Liver (tissue), 9 donors: Measurements from ENCODE around the gene NAT8L. TPM values are rescaled to one million over a fixed set of nuclear protein-coding genes. Genes with fewer than 3 reads are reported as not detected.

Source experiments
- DNase-seq: peaks from one replicate; pipeline ENCODE4 v3.0.0-alpha.2; 2017; ENCODE audit warnings: low spot score
- H3K27ac ChIP-seq, 2 donors: one replicate each; pipeline ENCODE4 v1.7.0; 2013; ENCODE audit warnings: inconsistent platforms in 2 of 2, low read length in 2 of 2, control low read depth in 1 of 2, low read depth in 1 of 2, mild to moderate bottlenecking in 1 of 2
- H3K27me3 ChIP-seq, 4 donors: one replicate each; pipeline versions ENCODE4 v1.6.1 to v1.7.0; 2013; ENCODE audit warnings: low read length in 3 of 4, inconsistent platforms in 1 of 4, mild to moderate bottlenecking in 1 of 4, moderate library complexity in 1 of 4; ENCODE audit not compliant: control insufficient read depth in 4 of 4, insufficient read depth in 4 of 4
- H3K36me3 ChIP-seq, 4 donors: one replicate each; pipeline versions ENCODE4 v1.6.1 to v1.7.0; 2013; ENCODE audit warnings: low read length in 3 of 4, mild to moderate bottlenecking in 3 of 4, low read depth in 1 of 4, moderate library complexity in 1 of 4; ENCODE audit not compliant: control insufficient read depth in 4 of 4, insufficient read depth in 3 of 4
- H3K4me1 ChIP-seq, 4 donors: one replicate each; pipeline versions ENCODE4 v1.6.1 to v1.7.0; 2013; ENCODE audit warnings: low read length in 3 of 4, mild to moderate bottlenecking in 3 of 4, moderate library complexity in 1 of 4; ENCODE audit not compliant: control insufficient read depth in 4 of 4, insufficient read depth in 4 of 4
- H3K4me3 ChIP-seq, 3 donors: one replicate each; pipeline versions ENCODE4 v1.6.1 to v1.7.0; 2013; ENCODE audit warnings: low read length in 3 of 3, control low read depth in 1 of 3, low read depth in 1 of 3, mild to moderate bottlenecking in 1 of 3
- H3K9ac ChIP-seq, 2 donors: one replicate each; pipeline ENCODE4 v1.7.0; 2013; ENCODE audit warnings: low read length in 2 of 2, mild to moderate bottlenecking in 2 of 2, moderate library complexity in 2 of 2, control low read depth in 1 of 2, low read depth in 1 of 2
- H3K9me3 ChIP-seq, 4 donors: one replicate each; pipeline versions ENCODE4 v1.6.1 to v1.7.0; 2013; ENCODE audit warnings: low read length in 3 of 4; ENCODE audit not compliant: control insufficient read depth in 4 of 4
- FOXA1 ChIP-seq: IDR thresholded peaks from 2 replicates; pipeline ENCODE4 v1.6.1; 2016; ENCODE audit warnings: antibody characterized with exemption
- FOXA2 ChIP-seq: IDR thresholded peaks from 2 replicates; pipeline ENCODE4 v1.6.1; 2016; ENCODE audit warnings: antibody characterized with exemption
- HNF4G ChIP-seq: IDR thresholded peaks from 2 replicates; pipeline ENCODE4 v1.6.1; 2016; ENCODE audit warnings: antibody characterized with exemption
- JUND ChIP-seq, 2 donors: IDR thresholded peaks; 2 replicates each; pipeline ENCODE4 v1.6.1; 2016; ENCODE audit warnings: antibody characterized with exemption in 2 of 2
- NR2F2 ChIP-seq: IDR thresholded peaks from 2 replicates; pipeline ENCODE4 v1.6.1; 2016; ENCODE audit warnings: antibody characterized with exemption
- RXRA ChIP-seq, 2 donors: IDR thresholded peaks; 2 replicates each; pipeline ENCODE4 v1.6.1; 2017 to 2018; ENCODE audit warnings: antibody characterized with exemption in 2 of 2, mild to moderate bottlenecking in 1 of 2
- TAF1 ChIP-seq: conservative IDR thresholded peaks from 2 replicates; pipeline ENCODE4 v1.6.1; 2016; ENCODE audit warnings: antibody characterized with exemption, mild to moderate bottlenecking
- YY1 ChIP-seq: IDR thresholded peaks from 2 replicates; pipeline ENCODE4 v1.6.1; 2016; ENCODE audit warnings: antibody characterized with exemption, mild to moderate bottlenecking
- WGBS: extraction: QIAGEN DNeasy Blood & Tissue Kit; methylation state at CpG from one replicate; pipeline ENCODE4 v1.1.7; 2013; 5-methylcytosine and 5-hydroxymethylcytosine counted together
- polyA plus RNA-seq, 2 donors: library from polyadenylated mRNA; stranded (reverse) in 1 of 2; unstranded in 1 of 2; fragments of 200-250 nt in 1 of 2; fragments of >200 nt in 1 of 2; fragmentation: Nextera tagmentation in 1 of 2; extraction: Ambion mirVana in 1 of 2; gene quantifications; one replicate each; pipeline versions ENCODE4 v1.2.1 to v1.2.3, GENCODE V29; 2013 to 2015
- total RNA-seq, 2 donors: library from RNA; depleted of rRNA; stranded (reverse); fragments of >200 nt; gene quantifications; one replicate each; pipeline ENCODE4 v1.2.3, GENCODE V29; 2014
- TF ChIP-seq, protein P1 (sequence below): IDR thresholded peaks from 2 replicates; pipeline ENCODE4 v1.6.1; 2016; ENCODE audit warnings: antibody characterized with exemption, mild to moderate bottlenecking
- TF ChIP-seq, protein P2 (sequence below): IDR thresholded peaks from 2 replicates; pipeline ENCODE4 v1.6.1; 2016; ENCODE audit warnings: antibody characterized with exemption
- TF ChIP-seq, protein P3 (sequence below): IDR thresholded peaks from 2 replicates; pipeline ENCODE4 v1.6.1; 2016; ENCODE audit warnings: antibody characterized with exemption
- TF ChIP-seq, protein P4 (sequence below): fragments of 150-350 bp; IDR thresholded peaks from 2 replicates; pipeline ENCODE4 v1.5.1; 2017; ENCODE audit warnings: improper control_type of control experiment, low read depth, low read length; ENCODE audit not compliant: missing input control
- TF ChIP-seq, protein P5 (sequence below): IDR thresholded peaks from 2 replicates; pipeline ENCODE4 v1.6.1; 2016; ENCODE audit warnings: antibody characterized with exemption
- donor health status: healthy.
- donor health status: healthy.
- donor health status: healthy.
- donor health status: healthy.
- donor health status: healthy.

NAT8L gene
- total and polyA plus RNA-seq, 4 donors, result 0.07 to 0.09 (median 0.08) TPM; not detected in 1

DNA sequence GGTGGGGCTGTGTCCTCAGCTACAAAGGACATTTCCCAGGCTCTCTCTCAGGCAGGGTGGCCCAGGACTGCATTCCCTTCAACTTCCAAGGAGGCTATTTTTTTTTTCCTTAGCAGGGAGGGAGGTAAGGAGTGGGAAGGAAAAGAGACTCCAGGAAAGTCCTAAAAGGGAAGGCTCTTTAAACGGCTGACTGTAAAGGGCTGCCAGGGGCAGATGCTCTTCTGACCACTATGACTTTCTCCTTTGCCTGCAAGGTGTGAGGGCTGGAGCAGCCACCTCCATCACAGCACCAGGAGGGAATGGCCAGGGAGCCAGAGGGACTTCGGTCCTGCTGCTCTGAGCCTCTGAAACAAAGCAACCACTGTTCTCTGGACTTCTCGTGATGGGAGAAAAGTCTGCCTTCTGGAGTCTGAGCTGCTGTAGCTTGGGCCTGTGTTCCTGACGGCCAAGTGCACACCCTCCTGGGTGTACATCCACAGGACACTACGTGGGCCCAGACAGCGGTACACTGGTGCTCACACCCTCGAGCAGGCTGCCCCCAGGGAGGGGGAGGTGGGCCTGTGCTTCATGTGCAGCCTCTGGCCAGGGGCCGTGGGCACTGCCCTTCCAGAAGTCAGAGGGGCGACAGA is 17.9 kb downstream of the NAT8L start (continued):
- TF ChIP-seq NR2F2, result no peak
- TF ChIP-seq, protein P1, sequence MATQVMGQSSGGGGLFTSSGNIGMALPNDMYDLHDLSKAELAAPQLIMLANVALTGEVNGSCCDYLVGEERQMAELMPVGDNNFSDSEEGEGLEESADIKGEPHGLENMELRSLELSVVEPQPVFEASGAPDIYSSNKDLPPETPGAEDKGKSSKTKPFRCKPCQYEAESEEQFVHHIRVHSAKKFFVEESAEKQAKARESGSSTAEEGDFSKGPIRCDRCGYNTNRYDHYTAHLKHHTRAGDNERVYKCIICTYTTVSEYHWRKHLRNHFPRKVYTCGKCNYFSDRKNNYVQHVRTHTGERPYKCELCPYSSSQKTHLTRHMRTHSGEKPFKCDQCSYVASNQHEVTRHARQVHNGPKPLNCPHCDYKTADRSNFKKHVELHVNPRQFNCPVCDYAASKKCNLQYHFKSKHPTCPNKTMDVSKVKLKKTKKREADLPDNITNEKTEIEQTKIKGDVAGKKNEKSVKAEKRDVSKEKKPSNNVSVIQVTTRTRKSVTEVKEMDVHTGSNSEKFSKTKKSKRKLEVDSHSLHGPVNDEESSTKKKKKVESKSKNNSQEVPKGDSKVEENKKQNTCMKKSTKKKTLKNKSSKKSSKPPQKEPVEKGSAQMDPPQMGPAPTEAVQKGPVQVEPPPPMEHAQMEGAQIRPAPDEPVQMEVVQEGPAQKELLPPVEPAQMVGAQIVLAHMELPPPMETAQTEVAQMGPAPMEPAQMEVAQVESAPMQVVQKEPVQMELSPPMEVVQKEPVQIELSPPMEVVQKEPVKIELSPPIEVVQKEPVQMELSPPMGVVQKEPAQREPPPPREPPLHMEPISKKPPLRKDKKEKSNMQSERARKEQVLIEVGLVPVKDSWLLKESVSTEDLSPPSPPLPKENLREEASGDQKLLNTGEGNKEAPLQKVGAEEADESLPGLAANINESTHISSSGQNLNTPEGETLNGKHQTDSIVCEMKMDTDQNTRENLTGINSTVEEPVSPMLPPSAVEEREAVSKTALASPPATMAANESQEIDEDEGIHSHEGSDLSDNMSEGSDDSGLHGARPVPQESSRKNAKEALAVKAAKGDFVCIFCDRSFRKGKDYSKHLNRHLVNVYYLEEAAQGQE, result no peak
- TF ChIP-seq FOXA2, result no peak
- no peak for TF ChIP-seq TAF1
- no peak for TF ChIP-seq YY1

DNA sequence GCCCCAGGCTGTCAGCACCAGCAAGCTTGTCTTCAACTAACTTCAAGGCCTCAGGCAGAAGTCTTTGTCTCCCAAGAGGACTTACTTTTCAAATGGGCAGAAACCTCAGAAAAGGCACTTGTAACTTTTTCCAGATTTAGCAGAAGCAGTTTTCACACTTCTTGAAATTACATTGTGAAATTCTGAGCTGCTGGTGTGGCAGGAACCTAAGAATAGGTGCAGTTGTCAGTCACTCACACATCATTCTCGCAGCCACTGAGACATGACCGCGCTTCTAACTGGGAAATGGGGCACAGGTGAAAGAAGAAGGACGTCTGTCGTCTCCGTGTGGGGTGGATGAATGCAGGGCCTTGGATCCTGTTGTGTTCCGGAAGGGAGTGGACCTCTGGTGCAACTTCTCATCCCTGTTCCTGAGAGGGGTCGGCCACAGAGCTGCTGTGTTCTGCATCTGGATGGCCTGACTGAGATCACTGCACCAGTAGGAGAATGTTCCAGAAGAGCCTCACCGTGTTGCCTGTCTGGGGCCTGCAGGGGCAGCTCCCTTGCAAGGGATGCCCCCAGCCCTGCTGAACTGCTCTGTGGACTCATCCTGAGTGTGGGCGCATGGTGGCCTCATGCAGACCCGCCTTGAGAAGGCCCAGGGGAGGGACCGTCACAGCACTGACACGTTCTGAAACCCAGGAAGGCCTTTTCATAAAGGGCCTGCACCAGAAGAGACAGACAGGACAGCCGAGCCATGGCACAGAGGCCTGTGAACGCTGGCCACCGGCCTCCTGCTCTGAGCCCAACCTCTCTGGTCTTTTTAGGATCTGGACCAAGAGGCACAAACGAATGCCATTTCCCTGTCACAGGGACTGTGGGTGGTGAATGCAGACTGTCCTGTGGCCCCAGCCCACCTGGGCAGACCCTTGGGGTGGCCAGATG is 18.7 kb downstream of the NAT8L start:
- H3K27me3 ChIP-seq, result no peaks in the 10 kb centered on the region
- H3K9me3 ChIP-seq, result no peaks in the 10 kb centered on the region
- DNase-seq, result no peak
- no peaks in the 10 kb centered on the region for H3K4me1 ChIP-seq
- no peak overlapping the region for H3K27ac ChIP-seq
- no peaks in the 10 kb centered on the region for H3K36me3 ChIP-seq
- TF ChIP-seq, protein P2, sequence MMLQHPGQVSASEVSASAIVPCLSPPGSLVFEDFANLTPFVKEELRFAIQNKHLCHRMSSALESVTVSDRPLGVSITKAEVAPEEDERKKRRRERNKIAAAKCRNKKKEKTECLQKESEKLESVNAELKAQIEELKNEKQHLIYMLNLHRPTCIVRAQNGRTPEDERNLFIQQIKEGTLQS, result no peak
- TF ChIP-seq YY1 (no peak), FOXA1 (no peak)
- TF ChIP-seq, protein P3, sequence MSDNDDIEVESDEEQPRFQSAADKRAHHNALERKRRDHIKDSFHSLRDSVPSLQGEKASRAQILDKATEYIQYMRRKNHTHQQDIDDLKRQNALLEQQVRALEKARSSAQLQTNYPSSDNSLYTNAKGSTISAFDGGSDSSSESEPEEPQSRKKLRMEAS, result no peak
- TF ChIP-seq, protein P4, sequence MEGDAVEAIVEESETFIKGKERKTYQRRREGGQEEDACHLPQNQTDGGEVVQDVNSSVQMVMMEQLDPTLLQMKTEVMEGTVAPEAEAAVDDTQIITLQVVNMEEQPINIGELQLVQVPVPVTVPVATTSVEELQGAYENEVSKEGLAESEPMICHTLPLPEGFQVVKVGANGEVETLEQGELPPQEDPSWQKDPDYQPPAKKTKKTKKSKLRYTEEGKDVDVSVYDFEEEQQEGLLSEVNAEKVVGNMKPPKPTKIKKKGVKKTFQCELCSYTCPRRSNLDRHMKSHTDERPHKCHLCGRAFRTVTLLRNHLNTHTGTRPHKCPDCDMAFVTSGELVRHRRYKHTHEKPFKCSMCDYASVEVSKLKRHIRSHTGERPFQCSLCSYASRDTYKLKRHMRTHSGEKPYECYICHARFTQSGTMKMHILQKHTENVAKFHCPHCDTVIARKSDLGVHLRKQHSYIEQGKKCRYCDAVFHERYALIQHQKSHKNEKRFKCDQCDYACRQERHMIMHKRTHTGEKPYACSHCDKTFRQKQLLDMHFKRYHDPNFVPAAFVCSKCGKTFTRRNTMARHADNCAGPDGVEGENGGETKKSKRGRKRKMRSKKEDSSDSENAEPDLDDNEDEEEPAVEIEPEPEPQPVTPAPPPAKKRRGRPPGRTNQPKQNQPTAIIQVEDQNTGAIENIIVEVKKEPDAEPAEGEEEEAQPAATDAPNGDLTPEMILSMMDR, result no peak
- no peak overlapping the region for H3K9ac ChIP-seq
- H3K4me3 ChIP-seq, result no peak overlapping the region
- WGBS, result 94% methylated on average over 17 of the region's 17 CpGs

DNA sequence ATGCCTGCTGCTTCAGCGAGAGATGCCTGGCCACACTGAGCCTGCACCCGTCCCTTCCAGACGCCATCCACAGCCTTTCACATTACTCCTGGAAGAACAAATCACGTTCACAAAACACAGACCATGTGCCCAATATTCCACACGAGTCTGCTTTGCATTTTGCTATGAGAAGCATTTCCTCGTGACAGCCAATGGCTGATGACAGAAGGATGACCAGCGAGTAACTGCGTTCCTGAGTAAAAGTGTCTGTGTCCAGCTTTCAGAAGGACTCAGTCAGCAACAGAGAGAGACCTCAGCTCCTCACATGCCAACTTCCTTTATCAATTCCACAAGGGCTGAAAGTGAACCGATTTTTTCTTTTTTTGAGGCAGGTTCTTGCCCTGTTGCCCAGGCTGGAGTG is 19.5 kb downstream of the NAT8L start:
- WGBS, result 85% methylated on average over 9 of the region's 9 CpGs
- H3K9me3 ChIP-seq, result no peaks in the 10 kb centered on the region
- DNase-seq, result no peak
- H3K9ac ChIP-seq, result no peak overlapping the region
- H3K4me1 ChIP-seq, result peaks cover 2 to 6% (median 5%) of the 10 kb centered on the region in 4 donors
- no peaks in the 10 kb centered on the region for H3K36me3 ChIP-seq
- no peaks in the 10 kb centered on the region for H3K27me3 ChIP-seq
- no peak overlapping the region for H3K27ac ChIP-seq
- no peak overlapping the region for H3K4me3 ChIP-seq
- TF ChIP-seq RXRA (IDR thresholded peaks at IDR 0.05) (no peak), JUND (IDR thresholded peaks at IDR 0.05) (no peak), FOXA1 (no peak), TAF1 (no peak), HNF4G (no peak)
- TF ChIP-seq, protein P5, sequence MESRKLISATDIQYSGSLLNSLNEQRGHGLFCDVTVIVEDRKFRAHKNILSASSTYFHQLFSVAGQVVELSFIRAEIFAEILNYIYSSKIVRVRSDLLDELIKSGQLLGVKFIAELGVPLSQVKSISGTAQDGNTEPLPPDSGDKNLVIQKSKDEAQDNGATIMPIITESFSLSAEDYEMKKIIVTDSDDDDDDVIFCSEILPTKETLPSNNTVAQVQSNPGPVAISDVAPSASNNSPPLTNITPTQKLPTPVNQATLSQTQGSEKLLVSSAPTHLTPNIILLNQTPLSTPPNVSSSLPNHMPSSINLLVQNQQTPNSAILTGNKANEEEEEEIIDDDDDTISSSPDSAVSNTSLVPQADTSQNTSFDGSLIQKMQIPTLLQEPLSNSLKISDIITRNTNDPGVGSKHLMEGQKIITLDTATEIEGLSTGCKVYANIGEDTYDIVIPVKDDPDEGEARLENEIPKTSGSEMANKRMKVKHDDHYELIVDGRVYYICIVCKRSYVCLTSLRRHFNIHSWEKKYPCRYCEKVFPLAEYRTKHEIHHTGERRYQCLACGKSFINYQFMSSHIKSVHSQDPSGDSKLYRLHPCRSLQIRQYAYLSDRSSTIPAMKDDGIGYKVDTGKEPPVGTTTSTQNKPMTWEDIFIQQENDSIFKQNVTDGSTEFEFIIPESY, result no peak
